Kidney epithelial cell (primary cell): ENCODE data around the gene DPP4. TPM values are rescaled to one million over a fixed set of nuclear protein-coding genes. Genes with fewer than 3 reads are reported as not detected.
"Not testable (repeated sequence)": the region's sequence is repeated elsewhere in the genome, so short reads cannot be mapped to it uniquely, and the experiment has no call there.

ENCODE experiments used
- DNase-seq: peaks from one replicate; pipeline ENCODE4 v3.0.0-alpha.2; 2010; ENCODE audit warnings: low read depth
- H3K27me3 ChIP-seq: 2 replicates; pipeline ENCODE4 v1.6.0; 2011; ENCODE audit warnings: low read length; ENCODE audit not compliant: control insufficient read depth, insufficient read depth
- H3K36me3 ChIP-seq: 2 replicates; pipeline ENCODE4 v1.5.1; 2011; ENCODE audit warnings: low read length; ENCODE audit not compliant: control insufficient read depth, insufficient read depth
- H3K4me3 ChIP-seq: 2 replicates; pipeline ENCODE4 v1.5.1; 2011; ENCODE audit warnings: low read depth, mild to moderate bottlenecking, control low read depth, low read length
- CTCF ChIP-seq: IDR thresholded peaks from 2 replicates; pipeline ENCODE4 v1.5.1; 2011; ENCODE audit warnings: mild to moderate bottlenecking, moderate library complexity, low read length, control low read depth, inconsistent platforms; ENCODE audit not compliant: insufficient read depth, poor library complexity, severe bottlenecking
- total RNA-seq: library from RNA; depleted of rRNA; stranded (reverse); fragments of >200 nt; gene quantifications from 2 replicates; pipeline ENCODE4 v1.2.3, GENCODE V29; 2015

Gene DPP4
- total RNA-seq, 1 donor from 2014 or later: 61.6 TPM

- TF ChIP-seq CTCF: no peak
- DNase-seq: no peak
- H3K27me3 ChIP-seq: no peaks in the 10 kb centered on the region
- H3K4me3 ChIP-seq: no peak overlapping the region
- peaks cover 1% of the 10 kb centered on the region for H3K36me3 ChIP-seq
Measured at GRCh38 chr2:162050513-162050961, 23.5 kb downstream of the DPP4 start.

GRCh38 chr2:162049089-162049488 lies 24.9 kb downstream of the DPP4 start:
- H3K27me3 ChIP-seq, DNase-seq, H3K4me3 ChIP-seq, H3K36me3 ChIP-seq: not testable (repeated sequence)

- no peak for DNase-seq
- Histone ChIP-seq H3K27me3 (no peaks in the 10 kb centered on the region), H3K4me3 (no peak overlapping the region), H3K36me3 (peaks cover 3% of the 10 kb centered on the region)
- no peak for TF ChIP-seq CTCF
Measured at GRCh38 chr2:162044586-162044985, 29.4 kb downstream of the DPP4 start.

- TF ChIP-seq CTCF: no peak
- peaks cover 3% of the 10 kb centered on the region for H3K36me3 ChIP-seq
- H3K27me3 ChIP-seq: no peaks in the 10 kb centered on the region
- no peak for DNase-seq
- H3K4me3 ChIP-seq: no peak overlapping the region
Measured at GRCh38 chr2:162043132-162043531, 30.9 kb downstream of the DPP4 start.

- DNase-seq: no peak
- H3K4me3 ChIP-seq: no peak overlapping the region
- TF ChIP-seq CTCF: no peak
- H3K36me3 ChIP-seq: peaks cover 3% of the 10 kb centered on the region
- no peaks in the 10 kb centered on the region for H3K27me3 ChIP-seq
Measured at GRCh38 chr2:162041485-162041884, 32.5 kb downstream of the DPP4 start.

- TF ChIP-seq CTCF: no peak
Measured at GRCh38 chr2:162038725-162039124, 35.3 kb downstream of the DPP4 start.

More at GRCh38 chr2:162038725-162039124, 35.3 kb downstream of the DPP4 start:
- no peak for DNase-seq
- Histone ChIP-seq H3K4me3 (no peak overlapping the region), H3K36me3 (no peaks in the 10 kb centered on the region), H3K27me3 (no peaks in the 10 kb centered on the region)
